GM12864 (cell line): Measurements from ENCODE around the gene NHLH1.

ENCODE experiments used
- DNase-seq: peaks from one replicate; pipeline ENCODE4 v3.0.0-alpha.2; 2011; ENCODE audit warnings: low read depth
- H3K4me3 ChIP-seq: 2 replicates; pipeline ENCODE4 v1.5.1; 2011; ENCODE audit warnings: mild to moderate bottlenecking, low read depth, low read length, control low read depth
- TF ChIP-seq, protein P1 (sequence below): IDR thresholded peaks from 2 replicates; pipeline ENCODE4 v1.5.1; 2011; ENCODE audit warnings: low read depth, mild to moderate bottlenecking, moderate library complexity, low read length, control low read depth, inconsistent platforms; ENCODE audit errors: missing control alignments

The NHLH1 gene

DNA sequence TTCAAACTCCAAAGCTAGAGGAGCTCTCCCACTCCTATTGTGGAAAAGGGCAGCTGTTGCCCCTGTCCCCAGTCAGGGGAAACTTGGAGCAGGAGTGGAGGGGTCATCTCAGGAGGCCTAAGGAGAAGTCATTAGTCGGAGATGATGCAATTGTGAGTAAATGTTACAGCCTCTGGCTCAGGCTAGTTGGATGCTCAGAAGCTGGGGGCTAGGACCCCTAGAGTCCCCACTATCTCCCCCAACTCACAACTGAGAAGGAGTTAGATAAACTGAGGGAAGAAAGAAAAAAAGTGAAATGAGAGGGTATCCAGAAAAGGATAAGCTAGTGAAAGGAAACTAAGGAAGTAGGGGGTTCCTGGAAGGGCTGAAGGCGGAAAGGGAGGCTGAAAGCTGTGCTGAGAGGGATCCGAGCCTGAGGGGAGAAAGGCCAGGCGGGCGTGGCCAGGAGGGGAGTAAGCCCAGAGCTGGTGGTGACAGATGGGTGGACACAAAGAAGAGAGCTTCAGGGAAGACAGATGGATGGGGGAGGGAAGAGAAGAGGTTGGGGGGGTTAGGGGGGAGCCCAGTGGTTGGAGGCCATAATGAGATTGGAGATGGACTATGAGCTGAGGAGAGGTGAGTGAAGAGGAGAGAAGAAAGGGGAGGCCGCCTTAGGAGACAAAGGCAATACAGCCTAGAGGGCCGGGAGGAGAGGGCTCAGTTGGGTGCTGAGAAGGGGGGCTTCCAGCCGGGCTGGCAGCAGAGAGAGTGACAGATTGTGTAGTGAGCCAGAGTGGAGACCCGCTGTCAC lies 4.5 kb upstream of the NHLH1 start:
- no peak for DNase-seq
- TF ChIP-seq, protein P1, sequence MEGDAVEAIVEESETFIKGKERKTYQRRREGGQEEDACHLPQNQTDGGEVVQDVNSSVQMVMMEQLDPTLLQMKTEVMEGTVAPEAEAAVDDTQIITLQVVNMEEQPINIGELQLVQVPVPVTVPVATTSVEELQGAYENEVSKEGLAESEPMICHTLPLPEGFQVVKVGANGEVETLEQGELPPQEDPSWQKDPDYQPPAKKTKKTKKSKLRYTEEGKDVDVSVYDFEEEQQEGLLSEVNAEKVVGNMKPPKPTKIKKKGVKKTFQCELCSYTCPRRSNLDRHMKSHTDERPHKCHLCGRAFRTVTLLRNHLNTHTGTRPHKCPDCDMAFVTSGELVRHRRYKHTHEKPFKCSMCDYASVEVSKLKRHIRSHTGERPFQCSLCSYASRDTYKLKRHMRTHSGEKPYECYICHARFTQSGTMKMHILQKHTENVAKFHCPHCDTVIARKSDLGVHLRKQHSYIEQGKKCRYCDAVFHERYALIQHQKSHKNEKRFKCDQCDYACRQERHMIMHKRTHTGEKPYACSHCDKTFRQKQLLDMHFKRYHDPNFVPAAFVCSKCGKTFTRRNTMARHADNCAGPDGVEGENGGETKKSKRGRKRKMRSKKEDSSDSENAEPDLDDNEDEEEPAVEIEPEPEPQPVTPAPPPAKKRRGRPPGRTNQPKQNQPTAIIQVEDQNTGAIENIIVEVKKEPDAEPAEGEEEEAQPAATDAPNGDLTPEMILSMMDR, result no peak
- H3K4me3 ChIP-seq, result no peak overlapping the region

DNA sequence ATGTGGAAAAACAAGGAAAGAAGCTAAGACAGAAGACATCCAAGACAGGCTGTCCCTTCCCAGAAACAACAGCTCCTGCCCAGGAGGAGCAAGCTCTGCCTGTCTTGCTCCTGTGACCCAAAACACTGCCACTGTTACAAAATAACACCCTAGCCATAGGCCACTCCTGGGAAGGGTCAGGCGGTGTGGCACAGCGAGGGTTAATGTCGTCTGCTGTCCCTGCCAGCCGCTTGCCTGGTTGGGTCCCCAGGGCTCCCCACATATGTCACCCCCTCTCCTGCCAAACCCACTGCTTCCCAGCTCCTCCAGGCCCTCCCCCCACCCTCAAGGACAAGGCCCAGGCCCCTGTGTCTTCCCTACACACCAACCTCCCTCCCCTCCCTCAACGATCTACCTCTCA lies 3.9 kb upstream of the NHLH1 start:
- no peak for DNase-seq
- TF ChIP-seq, protein P1, result no peak

DNA sequence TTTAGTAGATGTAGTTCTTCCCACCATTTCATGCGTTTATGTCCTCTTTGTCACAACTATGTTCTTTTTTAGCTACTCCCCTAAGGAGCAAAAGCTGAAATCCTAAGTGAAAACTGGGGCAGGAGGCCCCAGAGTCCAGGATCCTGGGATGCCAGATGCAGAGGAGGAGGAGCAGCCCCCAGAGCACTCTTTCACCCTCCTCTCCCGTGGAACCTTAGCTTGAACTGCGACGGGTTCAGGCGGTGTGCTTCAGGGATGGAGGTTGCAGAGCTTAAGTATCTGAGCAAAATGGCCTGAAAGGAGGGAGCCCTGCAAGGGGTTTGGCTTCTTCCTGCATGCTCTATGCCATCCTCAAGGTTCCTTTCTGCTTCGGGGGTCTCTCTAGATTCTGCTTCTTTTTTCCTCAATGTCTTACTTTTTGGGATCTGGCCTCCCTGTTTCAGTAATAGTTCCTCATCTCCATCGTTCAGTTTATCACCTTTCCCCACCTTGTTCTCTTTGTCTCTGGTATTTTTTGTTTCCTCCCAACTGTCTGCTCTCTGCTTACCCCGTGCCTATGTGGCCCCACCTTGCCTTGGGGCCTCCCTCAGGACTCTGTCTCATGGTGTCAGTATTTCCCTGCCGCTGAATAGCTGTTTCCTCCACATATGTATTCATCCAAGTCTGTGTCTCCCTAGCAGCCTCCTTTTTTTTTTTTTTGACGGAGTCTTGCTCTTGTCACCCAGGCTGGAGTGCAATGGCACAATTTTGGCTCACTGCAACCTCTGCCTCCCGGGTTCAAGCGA lies 2.7 kb upstream of the NHLH1 start:
- DNase-seq, result no peak
- TF ChIP-seq, protein P1, result no peak
- H3K4me3 ChIP-seq, result no peak overlapping the region

More for the DNA sequence above, 3.9 kb upstream of the NHLH1 start:
- no peak overlapping the region for H3K4me3 ChIP-seq

DNA sequence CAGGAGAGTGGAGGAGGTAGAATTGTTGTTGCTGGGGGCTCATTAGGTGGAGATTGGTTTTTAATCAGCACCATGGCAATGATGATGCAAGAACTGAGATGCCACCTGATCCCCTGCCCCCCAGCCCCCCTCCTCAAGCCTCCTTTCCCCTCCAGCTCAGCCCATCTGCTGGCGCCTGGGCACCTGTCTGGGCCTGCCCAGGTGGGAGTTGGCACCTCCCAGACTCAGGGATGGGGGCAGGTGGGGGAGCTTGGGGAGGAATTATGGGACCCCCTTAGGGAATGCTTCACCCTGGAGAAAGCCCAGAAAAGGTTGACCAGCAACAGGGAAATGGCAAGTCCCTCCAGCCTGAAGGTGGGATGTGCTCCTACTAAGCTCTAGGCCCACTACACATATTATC lies 1.5 kb upstream of the NHLH1 start:
- DNase-seq, result no peak
- H3K4me3 ChIP-seq, result no peak overlapping the region
- TF ChIP-seq, protein P1, result no peak

DNA sequence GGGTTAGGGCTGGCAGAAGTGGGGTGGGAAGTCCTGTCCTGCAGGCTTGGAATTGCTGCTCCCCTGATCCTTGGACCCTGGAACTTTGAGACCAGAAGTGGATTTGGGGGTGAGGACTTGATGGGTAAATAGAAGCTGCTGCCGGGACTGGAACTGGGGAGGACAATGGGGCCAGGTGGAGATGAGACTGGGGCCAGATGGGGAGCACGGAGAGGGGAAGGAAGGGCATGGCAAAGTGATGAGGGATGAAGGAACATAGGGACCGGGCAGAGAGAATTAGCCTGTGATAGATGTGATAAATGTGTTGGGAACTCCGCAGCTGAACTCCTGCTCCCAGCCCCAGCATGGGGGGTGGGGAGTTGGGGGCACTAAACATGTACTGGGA lies 637 bp downstream of the NHLH1 start:
- no peak overlapping the region for H3K4me3 ChIP-seq
- DNase-seq, result no peak
- TF ChIP-seq, protein P1, result no peak

DNA sequence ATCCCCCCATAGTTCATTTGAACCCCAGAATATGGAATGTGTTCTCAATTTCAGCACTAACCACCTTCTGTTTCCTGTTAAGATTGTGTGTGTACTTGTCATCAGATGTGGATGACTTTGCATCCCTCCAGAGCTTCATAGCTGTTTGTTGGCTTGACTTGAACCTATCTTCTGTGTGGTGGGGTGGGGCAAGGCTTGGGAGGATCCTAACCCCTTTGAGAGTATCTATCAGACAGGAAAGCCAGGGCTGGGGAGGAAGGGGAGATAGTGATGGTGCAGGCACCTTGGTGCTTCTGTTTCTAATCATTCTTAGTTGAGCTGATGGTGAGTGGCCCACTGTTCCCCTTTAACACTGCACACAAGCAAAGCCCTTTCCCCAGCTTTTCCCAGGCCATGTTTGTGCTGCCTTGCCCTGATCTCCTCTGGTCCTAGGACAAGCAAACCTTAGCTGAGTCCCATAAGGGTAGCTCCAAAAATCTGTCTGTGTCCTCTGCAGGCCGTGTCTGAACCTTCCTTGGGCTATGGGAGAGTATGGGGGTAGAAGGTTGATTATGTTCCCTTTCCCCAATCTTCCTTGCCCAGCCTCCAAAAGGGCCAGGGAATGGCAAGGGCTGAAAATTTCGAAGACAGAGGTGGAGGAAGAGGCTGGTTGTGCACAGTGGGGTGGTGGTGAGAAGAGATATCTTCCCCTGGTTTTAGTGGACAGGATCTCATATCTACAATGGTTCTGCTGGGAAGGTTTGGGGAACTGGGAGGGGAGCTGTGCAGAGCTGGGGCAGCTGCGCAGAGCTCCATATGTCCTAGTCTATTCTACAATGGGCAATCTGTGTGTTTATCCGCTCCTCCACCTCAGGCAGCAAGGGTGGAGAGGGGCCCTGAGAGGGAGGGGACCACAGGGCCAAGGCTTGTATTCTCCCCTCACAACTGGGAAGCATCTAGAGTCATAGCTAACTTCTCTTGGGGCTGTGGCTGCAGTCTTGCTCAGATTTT lies 1.4 kb downstream of the NHLH1 start:
- DNase-seq, result no peak

More for the DNA sequence above, 1.4 kb downstream of the NHLH1 start:
- TF ChIP-seq, protein P1, result no peak
- no peak overlapping the region for H3K4me3 ChIP-seq
